GM21515 (cell line): ENCODE measurements around the gene GNPTG.

Experiments used
- ATAC-seq: cut with Tn5 transposase; IDR thresholded peaks from one replicate; pipeline ENCODE4 v1.9.1; 2021; ENCODE audit not compliant: unreplicated experiment

GNPTG gene

GRCh38 chr16:1392826-1393225 lies 41.1 kb downstream of the GNPTG start:
- no peak for ATAC-seq

GRCh38 chr16:1393613-1394176 lies 42.0 kb downstream of the GNPTG start:
- ATAC-seq: no peak

GRCh38 chr16:1394367-1394951 lies 42.7 kb downstream of the GNPTG start:
- no peak for ATAC-seq

GRCh38 chr16:1395444-1396031 lies 43.8 kb downstream of the GNPTG start:
- no peak for ATAC-seq

GRCh38 chr16:1397779-1398178 lies 46.0 kb downstream of the GNPTG start:
- no peak for ATAC-seq

GRCh38 chr16:1398351-1398750 lies 46.6 kb downstream of the GNPTG start:
- no peak for ATAC-seq

- ATAC-seq: no peak
Observed at GRCh38 chr16:1398826-1399581, 47.3 kb downstream of the GNPTG start.

- ATAC-seq: no peak
Observed at GRCh38 chr16:1401061-1401757, 49.5 kb downstream of the GNPTG start.

- ATAC-seq: no peak
Observed at GRCh38 chr16:1401758-1402154, 50.0 kb downstream of the GNPTG start.

GRCh38 chr16:1403036-1403435 lies 51.3 kb downstream of the GNPTG start:
- ATAC-seq: no peak

- no peak for ATAC-seq
Observed at GRCh38 chr16:1403733-1404132, 52.0 kb downstream of the GNPTG start.

- peak; percentile 6 for ATAC-seq
Observed at GRCh38 chr16:1407753-1408152, 56.0 kb downstream of the GNPTG start.

GRCh38 chr16:1408171-1408837 lies 56.6 kb downstream of the GNPTG start:
- ATAC-seq: peak; percentile 77

- ATAC-seq: no peak
Observed at GRCh38 chr16:1412847-1413246, 61.1 kb downstream of the GNPTG start.
